Measurements from ENCODE around the gene CDC6.

The CDC6 gene

GRCh38 chr17:40311575-40311974, 23.9 kb downstream of the CDC6 start:
- no peak for TF ChIP-seq CTCF (IDR thresholded peaks at IDR 0.05; ENCODE audit: low read length, missing control alignments)
- H3K4me3 ChIP-seq (replicated peaks; ENCODE audit: low read depth, low read length) = no peak overlapping the region
- DNase-seq (ENCODE audit: low read depth) = no peak

- no peak for TF ChIP-seq CTCF (IDR thresholded peaks at IDR 0.05; ENCODE audit: low read length, missing control alignments)
- no peak overlapping the region for H3K4me3 ChIP-seq (replicated peaks; ENCODE audit: low read depth, low read length)
- no peak for DNase-seq (ENCODE audit: low read depth)
These were observed 24.6 kb downstream of the CDC6 start for GRCh38 chr17:40312131-40312731.

GRCh38 chr17:40312893-40313667, 25.4 kb downstream of the CDC6 start:
- H3K4me3 ChIP-seq (replicated peaks; ENCODE audit: low read depth, low read length) = no peak overlapping the region
- no peak for DNase-seq (ENCODE audit: low read depth)
- TF ChIP-seq CTCF (IDR thresholded peaks at IDR 0.05; ENCODE audit: low read length, missing control alignments) = no peak

GRCh38 chr17:40313668-40314583, 26.2 kb downstream of the CDC6 start:
- no peak for TF ChIP-seq CTCF (IDR thresholded peaks at IDR 0.05; ENCODE audit: low read length, missing control alignments)
- no peak for DNase-seq (ENCODE audit: low read depth)
- H3K4me3 ChIP-seq (replicated peaks; ENCODE audit: low read depth, low read length) = no peak overlapping the region

GRCh38 chr17:40314584-40314956, 26.9 kb downstream of the CDC6 start:
- TF ChIP-seq CTCF (IDR thresholded peaks at IDR 0.05; ENCODE audit: low read length, missing control alignments) = no peak
- H3K4me3 ChIP-seq (replicated peaks; ENCODE audit: low read depth, low read length) = no peak overlapping the region
- peak; percentile 89 for DNase-seq (ENCODE audit: low read depth)

- H3K4me3 ChIP-seq (replicated peaks; ENCODE audit: low read depth, low read length) = no peak overlapping the region
- DNase-seq (ENCODE audit: low read depth) = no peak
- no peak for TF ChIP-seq CTCF (IDR thresholded peaks at IDR 0.05; ENCODE audit: low read length, missing control alignments)
These were observed 27.5 kb downstream of the CDC6 start for GRCh38 chr17:40315206-40315605.

Data from fibroblast of pulmonary artery (primary cell).